ENCODE data around the gene OPTC.

OPTC gene

GRCh38 chr1:203551550-203551949 is 57.6 kb downstream of the OPTC start:
- Histone ChIP-seq H3K9me3 (ENCODE audit: insufficient read depth, low read length) (no peaks in the 10 kb centered on the region), H2AFZ (ENCODE audit: low read depth, low read length, severe bottlenecking) (no peak overlapping the region), H3K9me2 (replicated peaks; ENCODE audit: insufficient read depth, low read length) (no peaks in the 10 kb centered on the region), H3K9ac (ENCODE audit: low read length) (no peak overlapping the region), H3K36me3 (ENCODE audit: low read length) (no peaks in the 10 kb centered on the region), H3K79me2 (ENCODE audit: insufficient read depth, low read length) (no peaks in the 10 kb centered on the region), H3F3A (ENCODE audit: insufficient read depth) (no peaks in the 10 kb centered on the region), H4K20me1 (ENCODE audit: low read depth, low read length) (no peaks in the 10 kb centered on the region), H3K4me3 (ENCODE audit: insufficient read depth, low read length, poor library complexity, severe bottlenecking) (no peak overlapping the region), H3K27me3 (ENCODE audit: low read length) (no peaks in the 10 kb centered on the region), H3K4me2 (ENCODE audit: low read depth, low read length, poor library complexity, severe bottlenecking) (no peak overlapping the region), H3K27ac (ENCODE audit: low read depth, low read length) (no peak overlapping the region)
- TF ChIP-seq EZH2phosphoT487 (conservative IDR thresholded peaks at IDR 0.05; ENCODE audit: low read length) (no peak), CTCF (IDR thresholded peaks at IDR 0.05; ENCODE audit: insufficient read depth, low read length, poor library complexity, severe bottlenecking) (no peak)

GRCh38 chr1:203553496-203553895 is 59.5 kb downstream of the OPTC start:
- Histone ChIP-seq H3K27me3 (ENCODE audit: low read length) (no peaks in the 10 kb centered on the region), H3K27ac (ENCODE audit: low read depth, low read length) (no peak overlapping the region), H3K9ac (ENCODE audit: low read length) (no peak overlapping the region), H2AFZ (ENCODE audit: low read depth, low read length, severe bottlenecking) (no peak overlapping the region), H3K9me3 (ENCODE audit: insufficient read depth, low read length) (no peaks in the 10 kb centered on the region), H3K79me2 (ENCODE audit: insufficient read depth, low read length) (no peaks in the 10 kb centered on the region), H3K4me2 (ENCODE audit: low read depth, low read length, poor library complexity, severe bottlenecking) (no peak overlapping the region), H4K20me1 (ENCODE audit: low read depth, low read length) (no peaks in the 10 kb centered on the region), H3K4me3 (ENCODE audit: insufficient read depth, low read length, poor library complexity, severe bottlenecking) (no peak overlapping the region), H3K9me2 (replicated peaks; ENCODE audit: insufficient read depth, low read length) (no peaks in the 10 kb centered on the region), H3K36me3 (ENCODE audit: low read length) (no peaks in the 10 kb centered on the region), H3F3A (ENCODE audit: insufficient read depth) (no peaks in the 10 kb centered on the region)
- no peak for TF ChIP-seq EZH2phosphoT487 (conservative IDR thresholded peaks at IDR 0.05; ENCODE audit: low read length)

- no peaks in the 10 kb centered on the region for H3K79me2 ChIP-seq (ENCODE audit: insufficient read depth, low read length)
- H3F3A ChIP-seq (ENCODE audit: insufficient read depth), result no peaks in the 10 kb centered on the region
- H3K4me2 ChIP-seq (ENCODE audit: low read depth, low read length, poor library complexity, severe bottlenecking), result no peak overlapping the region
- no peak overlapping the region for H3K4me3 ChIP-seq (ENCODE audit: insufficient read depth, low read length, poor library complexity, severe bottlenecking)
- no peak overlapping the region for H3K9ac ChIP-seq (ENCODE audit: low read length)
- H3K36me3 ChIP-seq (ENCODE audit: low read length), result no peaks in the 10 kb centered on the region
- no peaks in the 10 kb centered on the region for H3K9me2 ChIP-seq (replicated peaks; ENCODE audit: insufficient read depth, low read length)
- TF ChIP-seq CTCF (IDR thresholded peaks at IDR 0.05; ENCODE audit: insufficient read depth, low read length, poor library complexity, severe bottlenecking) (no peak), EZH2phosphoT487 (conservative IDR thresholded peaks at IDR 0.05; ENCODE audit: low read length) (no peak)
- no peak overlapping the region for H2AFZ ChIP-seq (ENCODE audit: low read depth, low read length, severe bottlenecking)
- no peaks in the 10 kb centered on the region for H3K9me3 ChIP-seq (ENCODE audit: insufficient read depth, low read length)
- no peaks in the 10 kb centered on the region for H4K20me1 ChIP-seq (ENCODE audit: low read depth, low read length)
- H3K27ac ChIP-seq (ENCODE audit: low read depth, low read length), result no peak overlapping the region
- no peaks in the 10 kb centered on the region for H3K27me3 ChIP-seq (ENCODE audit: low read length)
Measured at GRCh38 chr1:203554071-203554470, 60.1 kb downstream of the OPTC start.

GRCh38 chr1:203555076-203555475 is 61.1 kb downstream of the OPTC start:
- Histone ChIP-seq H3K4me2 (ENCODE audit: low read depth, low read length, poor library complexity, severe bottlenecking) (no peak overlapping the region), H3K27me3 (ENCODE audit: low read length) (no peaks in the 10 kb centered on the region), H3K79me2 (ENCODE audit: insufficient read depth, low read length) (no peaks in the 10 kb centered on the region), H3K4me3 (ENCODE audit: insufficient read depth, low read length, poor library complexity, severe bottlenecking) (no peak overlapping the region), H4K20me1 (ENCODE audit: low read depth, low read length) (no peaks in the 10 kb centered on the region), H2AFZ (ENCODE audit: low read depth, low read length, severe bottlenecking) (no peak overlapping the region), H3K27ac (ENCODE audit: low read depth, low read length) (no peak overlapping the region), H3K9me3 (ENCODE audit: insufficient read depth, low read length) (no peaks in the 10 kb centered on the region), H3K9ac (ENCODE audit: low read length) (no peak overlapping the region), H3K36me3 (ENCODE audit: low read length) (no peaks in the 10 kb centered on the region), H3F3A (ENCODE audit: insufficient read depth) (no peaks in the 10 kb centered on the region), H3K9me2 (replicated peaks; ENCODE audit: insufficient read depth, low read length) (no peaks in the 10 kb centered on the region)
- no peak for TF ChIP-seq CTCF (IDR thresholded peaks at IDR 0.05; ENCODE audit: insufficient read depth, low read length, poor library complexity, severe bottlenecking)
- TF ChIP-seq EZH2phosphoT487 (conservative IDR thresholded peaks at IDR 0.05; ENCODE audit: low read length), result no peak

Measured in SU-DHL-6 (cell line).